ENCODE measurements around the gene KLHL6.

The KLHL6 gene

GRCh38 chr3:183508821-183509220 lies 46.7 kb downstream of the KLHL6 start:
- TF ChIP-seq EZH2phosphoT487 (IDR thresholded peaks at IDR 0.05; ENCODE audit: low read length) (no peak), CTCF (IDR thresholded peaks at IDR 0.05; ENCODE audit: low read length) (no peak), EZH2 (optimal IDR thresholded peaks at IDR 0.05; ENCODE audit: low read depth, low read length) (no peak)
- H3K9me2 ChIP-seq (replicated peaks; ENCODE audit: insufficient read depth, low read length), result no peaks in the 10 kb centered on the region
- H3K27me3 ChIP-seq (replicated peaks; ENCODE audit: insufficient read depth, low read length), result no peaks in the 10 kb centered on the region
- H3K4me3 ChIP-seq (ENCODE audit: low read length), result no peak overlapping the region
- H4K20me1 ChIP-seq (ENCODE audit: insufficient read depth, low read length), result no peaks in the 10 kb centered on the region
- no peak overlapping the region for H2AFZ ChIP-seq (ENCODE audit: low read length)
- H3K9me3 ChIP-seq (replicated peaks; ENCODE audit: insufficient read depth, low read length), result no peaks in the 10 kb centered on the region
- no peak overlapping the region for H3K9ac ChIP-seq (ENCODE audit: low read length)
- peaks cover 64% of the 10 kb centered on the region for H3K4me1 ChIP-seq (ENCODE audit: low read length)
- peaks cover 22% of the 10 kb centered on the region for H3F3A ChIP-seq (ENCODE audit: insufficient read depth, low read length)
- peaks cover 8% of the 10 kb centered on the region for H3K36me3 ChIP-seq (replicated peaks; ENCODE audit: insufficient read depth, low read length)
- no peak overlapping the region for H3K27ac ChIP-seq (ENCODE audit: low read length)
- DNase-seq, result no peak
- H3K4me2 ChIP-seq (ENCODE audit: low read depth, low read length), result no peak overlapping the region
- peaks cover 82% of the 10 kb centered on the region for H3K79me2 ChIP-seq (ENCODE audit: low read length)

- H3K36me3 ChIP-seq (replicated peaks; ENCODE audit: insufficient read depth, low read length), result peaks cover 8% of the 10 kb centered on the region
- H3K9ac ChIP-seq (ENCODE audit: low read length), result no peak overlapping the region
- H4K20me1 ChIP-seq (ENCODE audit: insufficient read depth, low read length), result no peaks in the 10 kb centered on the region
- TF ChIP-seq CTCF (IDR thresholded peaks at IDR 0.05; ENCODE audit: low read length), result no peak
- no peak for TF ChIP-seq EZH2phosphoT487 (IDR thresholded peaks at IDR 0.05; ENCODE audit: low read length)
- no peak for TF ChIP-seq EZH2 (optimal IDR thresholded peaks at IDR 0.05; ENCODE audit: low read depth, low read length)
- H3K9me3 ChIP-seq (replicated peaks; ENCODE audit: insufficient read depth, low read length), result no peaks in the 10 kb centered on the region
- H3K4me2 ChIP-seq (ENCODE audit: low read depth, low read length), result no peak overlapping the region; the same call in 1 of the 2 replicates
- H3K4me3 ChIP-seq (ENCODE audit: low read length), result no peak overlapping the region
- H3K27ac ChIP-seq (ENCODE audit: low read length), result peak overlapping the region; percentile 38; the same call in 1 of the 2 replicates
- H2AFZ ChIP-seq (ENCODE audit: low read length), result no peak overlapping the region
- DNase-seq, result no peak
- no peaks in the 10 kb centered on the region for H3K9me2 ChIP-seq (replicated peaks; ENCODE audit: insufficient read depth, low read length)
- H3K4me1 ChIP-seq (ENCODE audit: low read length), result peaks cover 64% of the 10 kb centered on the region
- no peaks in the 10 kb centered on the region for H3K27me3 ChIP-seq (replicated peaks; ENCODE audit: insufficient read depth, low read length)
- H3K79me2 ChIP-seq (ENCODE audit: low read length), result peaks cover 83% of the 10 kb centered on the region
- H3F3A ChIP-seq (ENCODE audit: insufficient read depth, low read length), result peaks cover 18% of the 10 kb centered on the region
Measured at GRCh38 chr3:183507551-183507950, 48.0 kb downstream of the KLHL6 start.

GRCh38 chr3:183506674-183507320 lies 48.7 kb downstream of the KLHL6 start:
- DNase-seq, result peak; percentile 39
- Histone ChIP-seq H3F3A (ENCODE audit: insufficient read depth, low read length) (peaks cover 11% of the 10 kb centered on the region), H3K27me3 (replicated peaks; ENCODE audit: insufficient read depth, low read length) (no peaks in the 10 kb centered on the region), H3K4me3 (ENCODE audit: low read length) (no peak overlapping the region), H3K27ac (ENCODE audit: low read length) (peak overlapping the region; percentile 38; the same call in 1 of the 2 replicates), H3K79me2 (ENCODE audit: low read length) (peaks cover 90% of the 10 kb centered on the region), H4K20me1 (ENCODE audit: insufficient read depth, low read length) (no peaks in the 10 kb centered on the region), H2AFZ (ENCODE audit: low read length) (no peak overlapping the region), H3K4me2 (ENCODE audit: low read depth, low read length) (peak overlapping the region; percentile 21; the same call in 1 of the 2 replicates), H3K9me2 (replicated peaks; ENCODE audit: insufficient read depth, low read length) (no peaks in the 10 kb centered on the region), H3K4me1 (ENCODE audit: low read length) (peaks cover 62% of the 10 kb centered on the region), H3K9ac (ENCODE audit: low read length) (no peak overlapping the region), H3K9me3 (replicated peaks; ENCODE audit: insufficient read depth, low read length) (no peaks in the 10 kb centered on the region), H3K36me3 (replicated peaks; ENCODE audit: insufficient read depth, low read length) (peaks cover 8% of the 10 kb centered on the region)
- TF ChIP-seq CTCF (IDR thresholded peaks at IDR 0.05; ENCODE audit: low read length), result no peak
- no peak for TF ChIP-seq EZH2phosphoT487 (IDR thresholded peaks at IDR 0.05; ENCODE audit: low read length)
- TF ChIP-seq EZH2 (optimal IDR thresholded peaks at IDR 0.05; ENCODE audit: low read depth, low read length), result no peak
